Activated naive CD8-positive, alpha-beta T cell (primary cell): ENCODE data around the gene MTUS2.

Experiments
- H3K27ac Mint-ChIP-seq: one replicate; pipeline ENCODE4 v1.8.0; 2021; ENCODE audit warnings: mixed read lengths
- H3K27me3 Mint-ChIP-seq: one replicate; pipeline ENCODE4 v1.8.0; 2021; ENCODE audit warnings: mixed read lengths
- H3K36me3 Mint-ChIP-seq: one replicate; pipeline ENCODE4 v1.8.0; 2021; ENCODE audit warnings: mixed read lengths
- H3K4me1 Mint-ChIP-seq: one replicate; pipeline ENCODE4 v1.8.0; 2021; ENCODE audit warnings: low read depth, mixed read lengths
- H3K4me3 Mint-ChIP-seq: one replicate; pipeline ENCODE4 v1.8.0; 2021; ENCODE audit warnings: mild to moderate bottlenecking, mixed read lengths
- H3K9me3 Mint-ChIP-seq: one replicate; pipeline ENCODE4 v1.8.0; 2021; ENCODE audit warnings: low read depth, mixed read lengths

MTUS2 gene

GRCh38 chr13:29109987-29110386 is 289.8 kb downstream of the MTUS2 start:
- Mint-ChIP-seq H3K27me3 (peaks cover 2% of the 10 kb centered on the region), H3K27ac (no peak overlapping the region), H3K9me3 (no peaks in the 10 kb centered on the region), H3K4me3 (no peak overlapping the region), H3K36me3 (no peaks in the 10 kb centered on the region), H3K4me1 (no peaks in the 10 kb centered on the region)

- Mint-ChIP-seq H3K4me3 (no peak overlapping the region), H3K9me3 (no peaks in the 10 kb centered on the region), H3K27ac (no peak overlapping the region), H3K27me3 (peaks cover 2% of the 10 kb centered on the region), H3K36me3 (no peaks in the 10 kb centered on the region), H3K4me1 (no peaks in the 10 kb centered on the region)
Measured at GRCh38 chr13:29111446-29111845, 291.3 kb downstream of the MTUS2 start.

GRCh38 chr13:29115842-29116241 is 295.7 kb downstream of the MTUS2 start:
- Mint-ChIP-seq H3K27ac (no peak overlapping the region), H3K27me3 (peaks cover 2% of the 10 kb centered on the region), H3K4me3 (no peak overlapping the region), H3K9me3 (no peaks in the 10 kb centered on the region), H3K4me1 (no peaks in the 10 kb centered on the region), H3K36me3 (no peaks in the 10 kb centered on the region)

- H3K27me3 Mint-ChIP-seq = no peaks in the 10 kb centered on the region
Measured at GRCh38 chr13:29117663-29118062, 297.5 kb downstream of the MTUS2 start.

GRCh38 chr13:29118471-29118870 is 298.3 kb downstream of the MTUS2 start:
- Mint-ChIP-seq H3K9me3 (no peaks in the 10 kb centered on the region), H3K4me3 (no peak overlapping the region), H3K4me1 (no peaks in the 10 kb centered on the region), H3K36me3 (no peaks in the 10 kb centered on the region), H3K27me3 (no peaks in the 10 kb centered on the region), H3K27ac (no peak overlapping the region)

More at GRCh38 chr13:29117663-29118062, 297.5 kb downstream of the MTUS2 start:
- Mint-ChIP-seq H3K9me3 (no peaks in the 10 kb centered on the region), H3K4me1 (no peaks in the 10 kb centered on the region), H3K27ac (no peak overlapping the region), H3K4me3 (no peak overlapping the region), H3K36me3 (no peaks in the 10 kb centered on the region)

- Mint-ChIP-seq H3K27me3 (peaks cover 2% of the 10 kb centered on the region), H3K4me3 (no peak overlapping the region), H3K27ac (no peak overlapping the region), H3K36me3 (no peaks in the 10 kb centered on the region), H3K9me3 (no peaks in the 10 kb centered on the region), H3K4me1 (peaks cover 14% of the 10 kb centered on the region)
Measured at GRCh38 chr13:29125191-29125933, 305.2 kb downstream of the MTUS2 start.

GRCh38 chr13:29125934-29126424 is 305.8 kb downstream of the MTUS2 start:
- Mint-ChIP-seq H3K4me3 (no peak overlapping the region), H3K36me3 (no peaks in the 10 kb centered on the region), H3K9me3 (no peaks in the 10 kb centered on the region), H3K4me1 (peaks cover 14% of the 10 kb centered on the region), H3K27me3 (peaks cover 2% of the 10 kb centered on the region), H3K27ac (no peak overlapping the region)

- Mint-ChIP-seq H3K9me3 (no peaks in the 10 kb centered on the region), H3K27me3 (no peaks in the 10 kb centered on the region), H3K36me3 (no peaks in the 10 kb centered on the region), H3K4me3 (no peak overlapping the region), H3K4me1 (peaks cover 13% of the 10 kb centered on the region), H3K27ac (no peak overlapping the region)
Measured at GRCh38 chr13:29129616-29130015, 309.5 kb downstream of the MTUS2 start.

- no peak overlapping the region for H3K27ac Mint-ChIP-seq
- H3K27me3 Mint-ChIP-seq = no peaks in the 10 kb centered on the region
- no peaks in the 10 kb centered on the region for H3K36me3 Mint-ChIP-seq
- peaks cover 3% of the 10 kb centered on the region for H3K4me1 Mint-ChIP-seq
- H3K4me3 Mint-ChIP-seq = no peak overlapping the region
- H3K9me3 Mint-ChIP-seq = no peaks in the 10 kb centered on the region
Measured at GRCh38 chr13:29131159-29131558, 311.0 kb downstream of the MTUS2 start.

GRCh38 chr13:29131881-29132668 is 311.9 kb downstream of the MTUS2 start:
- Mint-ChIP-seq H3K4me1 (no peaks in the 10 kb centered on the region), H3K9me3 (peaks cover under 1% of the 10 kb centered on the region), H3K36me3 (no peaks in the 10 kb centered on the region), H3K27ac (no peak overlapping the region), H3K4me3 (no peak overlapping the region), H3K27me3 (no peaks in the 10 kb centered on the region)

GRCh38 chr13:29136341-29136740 is 316.2 kb downstream of the MTUS2 start:
- H3K36me3 Mint-ChIP-seq = no peaks in the 10 kb centered on the region
- no peak overlapping the region for H3K27ac Mint-ChIP-seq
- peaks cover 9% of the 10 kb centered on the region for H3K9me3 Mint-ChIP-seq
- peaks cover 4% of the 10 kb centered on the region for H3K27me3 Mint-ChIP-seq
- no peaks in the 10 kb centered on the region for H3K4me1 Mint-ChIP-seq
- H3K4me3 Mint-ChIP-seq = no peak overlapping the region

GRCh38 chr13:29137016-29137415 is 316.9 kb downstream of the MTUS2 start:
- no peaks in the 10 kb centered on the region for H3K36me3 Mint-ChIP-seq
- H3K4me3 Mint-ChIP-seq = no peak overlapping the region
- peaks cover 9% of the 10 kb centered on the region for H3K9me3 Mint-ChIP-seq
- H3K4me1 Mint-ChIP-seq = no peaks in the 10 kb centered on the region
- no peak overlapping the region for H3K27ac Mint-ChIP-seq
- peaks cover 6% of the 10 kb centered on the region for H3K27me3 Mint-ChIP-seq

- Mint-ChIP-seq H3K36me3 (no peaks in the 10 kb centered on the region), H3K9me3 (peaks cover 9% of the 10 kb centered on the region), H3K4me3 (no peak overlapping the region), H3K27ac (no peak overlapping the region), H3K27me3 (peaks cover 6% of the 10 kb centered on the region), H3K4me1 (no peaks in the 10 kb centered on the region)
Measured at GRCh38 chr13:29137995-29138394, 317.9 kb downstream of the MTUS2 start.

GRCh38 chr13:29140277-29140676 is 320.1 kb downstream of the MTUS2 start:
- Mint-ChIP-seq H3K9me3 (peaks cover 13% of the 10 kb centered on the region), H3K27me3 (peaks cover 6% of the 10 kb centered on the region), H3K4me1 (no peaks in the 10 kb centered on the region), H3K4me3 (no peak overlapping the region), H3K27ac (no peak overlapping the region), H3K36me3 (no peaks in the 10 kb centered on the region)

- Mint-ChIP-seq H3K36me3 (no peaks in the 10 kb centered on the region), H3K4me3 (no peak overlapping the region), H3K27ac (no peak overlapping the region), H3K4me1 (no peaks in the 10 kb centered on the region), H3K27me3 (peaks cover 6% of the 10 kb centered on the region), H3K9me3 (peaks cover 10% of the 10 kb centered on the region)
Measured at GRCh38 chr13:29143847-29144246, 323.7 kb downstream of the MTUS2 start.
